B cell (primary cell): ENCODE measurements around the gene WNK2. TPM values are rescaled to one million over a fixed set of nuclear protein-coding genes. Genes with fewer than 3 reads are reported as not detected.

Experiments
- ATAC-seq: fragments of 200-7000 bp; cut with Tn5 transposase; one replicate; pipeline ENCODE4 v1.10.0; 2021; ENCODE audit warnings: low read depth, mild to moderate bottlenecking, moderate number of reproducible peaks, moderate library complexity
- CTCF ChIA-PET: fragments of 350-600 bp; sonication (Branson Sonifier 250); formaldehyde crosslinking; loops from one replicate; lab custom pipeline; 2021; ENCODE audit warnings: antibody characterized with exemption, inconsistent platforms; lab: Charles Lee
- POLR2A ChIA-PET: fragments of 350-600 bp; sonication (Branson Sonifier 250); formaldehyde crosslinking; loops from one replicate; lab custom pipeline; 2021; ENCODE audit warnings: antibody characterized with exemption; lab: Charles Lee
- DNase-seq: peaks from one replicate; pipeline ENCODE4 v3.0.0; 2013
- H2AFZ ChIP-seq: 2 replicates; pipeline ENCODE4 v1.6.1; 2012; ENCODE audit warnings: mild to moderate bottlenecking, low read depth, low read length; ENCODE audit not compliant: insufficient read depth, poor library complexity, severe bottlenecking
- H3K27ac ChIP-seq, 2 donors: 1 replicate in 1 of 2; 2 replicates in 1 of 2; pipeline ENCODE4 v1.5.1; 2012 to 2013; ENCODE audit warnings: low read length in 2 of 2, mild to moderate bottlenecking in 2 of 2, moderate library complexity in 1 of 2
- H3K27me3 ChIP-seq, 4 experiments: fragments of 200-600 bp in 1 of 4; sonication (generic) in 1 of 4; replicated peaks in 1 of 4; 1 replicate in 2 of 4; 2 replicates in 2 of 4; pipeline versions ENCODE4 v1.6.1 to v1.7.0; 2013 to 2016; ENCODE audit warnings: low read length in 3 of 4, mild to moderate bottlenecking in 2 of 4, mixed read lengths in 1 of 4, moderate library complexity in 1 of 4; ENCODE audit not compliant: insufficient read depth in 4 of 4, control insufficient read depth in 3 of 4; ENCODE audit errors: control extremely low read depth in 1 of 4
- H3K36me3 ChIP-seq, 2 experiments: replicated peaks in 1 of 2; 1 replicate in 1 of 2; 2 replicates in 1 of 2; pipeline versions ENCODE4 v1.6.1 to v1.7.1; 2013; ENCODE audit warnings: low read length in 1 of 2; ENCODE audit not compliant: insufficient read depth in 2 of 2, control insufficient read depth in 1 of 2; ENCODE audit errors: control extremely low read depth in 1 of 2, extremely low read depth in 1 of 2
- H3K4me1 ChIP-seq, 2 donors: fragments of 200-600 bp in 1 of 2; sonication (generic) in 1 of 2; 1 replicate in 1 of 2; 2 replicates in 1 of 2; pipeline versions ENCODE4 v1.5.1 to v1.6.1; 2013 to 2017; ENCODE audit warnings: low read length in 2 of 2; ENCODE audit not compliant: control insufficient read depth in 2 of 2, insufficient read depth in 2 of 2
- H3K4me2 ChIP-seq: replicated peaks from 2 replicates; pipeline ENCODE3; 2012; ENCODE audit warnings: mild to moderate bottlenecking, low read depth, low read length; ENCODE audit not compliant: poor library complexity, severe bottlenecking
- H3K4me3 ChIP-seq, 5 experiments: fragments of 200-600 bp in 1 of 5; sonication (generic) in 1 of 5; 1 replicate in 3 of 5; 2 replicates in 2 of 5; pipeline versions ENCODE4 v1.5.1 to v1.7.0; 2011 to 2016; ENCODE audit warnings: low read length in 4 of 5, mild to moderate bottlenecking in 4 of 5, low read depth in 2 of 5, control low read depth in 1 of 5, moderate library complexity in 1 of 5; ENCODE audit not compliant: insufficient read depth in 1 of 5; ENCODE audit errors: control extremely low read depth in 1 of 5, extremely low read depth in 1 of 5
- H3K79me2 ChIP-seq: fragments of 200-600 bp; sonication (generic); one replicate; pipeline ENCODE4 v1.6.0; 2016; ENCODE audit warnings: low read length; ENCODE audit not compliant: control insufficient read depth, insufficient read depth
- H3K9ac ChIP-seq: fragments of 200-600 bp; sonication (generic); 2 replicates; pipeline ENCODE4 v1.6.1; 2017; ENCODE audit warnings: mild to moderate bottlenecking, low read length, moderate library complexity
- H3K9me3 ChIP-seq, 3 donors: one replicate each; pipeline versions ENCODE4 v1.6.1 to v1.7.1; 2013; ENCODE audit warnings: low read length in 2 of 3; ENCODE audit not compliant: control insufficient read depth in 2 of 3, insufficient read depth in 1 of 3; ENCODE audit errors: control extremely low read depth in 1 of 3
- H4K20me1 ChIP-seq: 2 replicates; pipeline ENCODE4 v1.6.0; 2012; ENCODE audit warnings: mild to moderate bottlenecking, low read length; ENCODE audit not compliant: insufficient read depth, control insufficient read depth, poor library complexity, severe bottlenecking
- H3K27ac Mint-ChIP-seq: one replicate; pipeline ENCODE4 v1.8.0; 2021; ENCODE audit warnings: mixed read lengths
- H3K27me3 Mint-ChIP-seq: one replicate; pipeline ENCODE4 v1.8.0; 2021; ENCODE audit warnings: mixed read lengths
- H3K4me1 Mint-ChIP-seq: one replicate; pipeline ENCODE4 v1.8.0; 2021; ENCODE audit warnings: mixed read lengths
- H3K4me3 Mint-ChIP-seq: one replicate; pipeline ENCODE4 v1.8.0; 2021; ENCODE audit warnings: mixed read lengths
- H3K9me3 Mint-ChIP-seq: one replicate; pipeline ENCODE4 v1.8.0; 2022; ENCODE audit warnings: mixed read lengths; ENCODE audit not compliant: insufficient read depth
- CTCF ChIP-seq: fragments of 200-600 bp; IDR thresholded peaks from one replicate; pipeline ENCODE4 v1.8.0; 2022; ENCODE audit warnings: antibody characterized with exemption, mild to moderate bottlenecking
- EZH2 ChIP-seq: IDR thresholded peaks from 2 replicates; pipeline ENCODE4 v1.6.1; 2012; ENCODE audit warnings: borderline replicate concordance, low read depth, mild to moderate bottlenecking, moderate library complexity, low read length; ENCODE audit not compliant: insufficient read depth, poor library complexity, severe bottlenecking
- WGBS: methylation state at CpG from one replicate; pipeline ENCODE4 v1.1.5; 2013; ENCODE audit warnings: missing lambda C conversion rate; ENCODE audit not compliant: insufficient coverage; 5-methylcytosine and 5-hydroxymethylcytosine counted together
- intact Hi-C: fragments of 100-400 bp; cut with micrococcal nuclease; formaldehyde crosslinking; loops from one replicate; pipeline ENCODE4 v1.10.0; 2022
- polyA plus RNA-seq: library from polyadenylated mRNA; depleted of rRNA; stranded (reverse); fragments of >200 nt; gene quantifications from 2 replicates; pipeline ENCODE4 v1.2.3, GENCODE V29; 2012
- total RNA-seq, 2 donors: library from RNA; stranded (reverse); fragments of 120-200 nt in 1 of 2; gene quantifications; 1 replicate in 1 of 2; 2 replicates in 1 of 2; pipeline versions ENCODE4 v1.2.3 to v1.2.4, GENCODE V29; 2013 to 2022

WNK2 gene
- total and polyA plus RNA-seq, 2 donors (not counting 1 experiment from before 2014, with no cell fraction given): 0.49 TPM; not detected in 1

- no peak overlapping the region for H3K27ac Mint-ChIP-seq
- intact Hi-C loops: no loop called here
- no peak for TF ChIP-seq EZH2
- no peak for TF ChIP-seq CTCF
- Histone ChIP-seq H3K79me2 (no peaks in the 10 kb centered on the region), H3K27ac (no peak overlapping the region), H3K36me3 (no peaks in the 10 kb centered on the region), H3K4me1 (peaks cover 9 to 17% of the 10 kb centered on the region in 2 donors), H3K9me3 (peaks cover 0 to 4% (median 0%) of the 10 kb centered on the region in 3 donors), H3K27me3 (peaks cover 0 to 3% (median 0%) of the 10 kb centered on the region in 4 experiments), H3K9ac (no peak overlapping the region), H2AFZ (no peak overlapping the region), H4K20me1 (no peaks in the 10 kb centered on the region), H3K4me3 (no peak overlapping the region), H3K4me2 (no peak overlapping the region)
- no peak for ATAC-seq
- ChIA-PET POLR2A (no interaction called here), CTCF (no interaction called here)
- no peak overlapping the region for H3K4me3 Mint-ChIP-seq
- H3K27me3 Mint-ChIP-seq: no peaks in the 10 kb centered on the region
- no peak for DNase-seq
- peaks cover 16% of the 10 kb centered on the region for H3K4me1 Mint-ChIP-seq
- 88% methylated on average over 1 of the region's 2 CpGs for WGBS
- H3K9me3 Mint-ChIP-seq: peaks cover 2% of the 10 kb centered on the region
These were observed 36.3 kb upstream of the WNK2 start for GRCh38 chr9:93147632-93148031.

GRCh38 chr9:93148721-93149120 lies 35.2 kb upstream of the WNK2 start:
- WGBS: 87% methylated on average over 2 of the region's 2 CpGs
- Histone ChIP-seq H3K27ac (no peak overlapping the region), H3K36me3 (no peaks in the 10 kb centered on the region), H2AFZ (no peak overlapping the region), H3K4me2 (no peak overlapping the region), H3K9ac (no peak overlapping the region), H3K4me3 (no peak overlapping the region), H3K79me2 (no peaks in the 10 kb centered on the region), H4K20me1 (no peaks in the 10 kb centered on the region), H3K9me3 (peaks cover 0 to 4% (median 0%) of the 10 kb centered on the region in 3 donors), H3K4me1 (peaks cover 7 to 8% of the 10 kb centered on the region in 2 donors), H3K27me3 (no peaks in the 10 kb centered on the region)
- H3K27me3 Mint-ChIP-seq: no peaks in the 10 kb centered on the region
- intact Hi-C loops: no loop called here
- TF ChIP-seq EZH2 (no peak), CTCF (no peak)
- DNase-seq (no peak), ATAC-seq (no peak)
- ChIA-PET CTCF (no interaction called here), POLR2A (no interaction called here)
- peaks cover 9% of the 10 kb centered on the region for H3K4me1 Mint-ChIP-seq
- no peak overlapping the region for H3K4me3 Mint-ChIP-seq
- H3K9me3 Mint-ChIP-seq: peaks cover 2% of the 10 kb centered on the region
- H3K27ac Mint-ChIP-seq: no peak overlapping the region
